Activated CD4-positive, alpha-beta T cell treated with anti-CD3 and anti-CD28 coated beads, Interleukin-2, Interleukin-4, amounts not matched to agents 100 ng/mL and 50 ng/mL, durations not matched to agents 16 hours and 8 hours (primary cell): Measurements from ENCODE around the gene RAD51B.
A peak's percentile ranks its signal among the peaks of the same experiment; 100 is the strongest.

Experiments
- DNase-seq: peaks from one replicate; pipeline ENCODE4 v3.0.0-alpha.2; 2020; ENCODE audit warnings: low spot score

RAD51B gene

GRCh38 chr14:67835596-67835995 is 16.0 kb downstream of the RAD51B start:
- DNase-seq, result no peak

GRCh38 chr14:67837011-67837624 is 17.5 kb downstream of the RAD51B start:
- peak; percentile 57 for DNase-seq

- no peak for DNase-seq
These were observed 26.5 kb downstream of the RAD51B start for GRCh38 chr14:67846029-67846610.

- no peak for DNase-seq
These were observed 30.7 kb downstream of the RAD51B start for GRCh38 chr14:67850066-67850830.

GRCh38 chr14:67851785-67852410 is 32.3 kb downstream of the RAD51B start:
- DNase-seq, result no peak

- no peak for DNase-seq
These were observed 33.5 kb downstream of the RAD51B start for GRCh38 chr14:67852926-67853604.

- no peak for DNase-seq
These were observed 34.1 kb downstream of the RAD51B start for GRCh38 chr14:67853715-67854114.

- no peak for DNase-seq
These were observed 37.2 kb downstream of the RAD51B start for GRCh38 chr14:67856827-67857226.

- no peak for DNase-seq
These were observed 38.3 kb downstream of the RAD51B start for GRCh38 chr14:67857778-67858350.

- no peak for DNase-seq
These were observed 39.7 kb downstream of the RAD51B start for GRCh38 chr14:67859169-67859749.

- DNase-seq, result no peak
These were observed 43.6 kb downstream of the RAD51B start for GRCh38 chr14:67863223-67863622.

- DNase-seq, result no peak
These were observed 55.8 kb downstream of the RAD51B start for GRCh38 chr14:67875175-67876006.

- no peak for DNase-seq
These were observed 59.4 kb downstream of the RAD51B start for GRCh38 chr14:67879026-67879425.

- DNase-seq, result peak; percentile 46
These were observed 61.6 kb downstream of the RAD51B start for GRCh38 chr14:67881225-67881624.

- DNase-seq, result no peak
These were observed 63.5 kb downstream of the RAD51B start for GRCh38 chr14:67882986-67883555.

GRCh38 chr14:67883717-67884116 is 64.1 kb downstream of the RAD51B start:
- DNase-seq, result no peak

- DNase-seq, result no peak
These were observed 66.6 kb downstream of the RAD51B start for GRCh38 chr14:67886191-67886590.

GRCh38 chr14:67887478-67887877 is 67.9 kb downstream of the RAD51B start:
- DNase-seq, result no peak

- DNase-seq, result no peak
These were observed 69.9 kb downstream of the RAD51B start for GRCh38 chr14:67889455-67889854.

- DNase-seq, result no peak
These were observed 73.0 kb downstream of the RAD51B start for GRCh38 chr14:67892466-67893100.
